Measurements from ENCODE around the gene KNCN.

The KNCN gene

GRCh38 chr1:46558141-46558963 lies 6.9 kb upstream of the KNCN start:
- DNase-seq (ENCODE audit: low read depth): no peak
- no peak overlapping the region for H3K4me3 ChIP-seq (ENCODE audit: low read depth, low read length)
- TF ChIP-seq CTCF (conservative IDR thresholded peaks at IDR 0.05; ENCODE audit: low read depth, low read length): no peak

DNA sequence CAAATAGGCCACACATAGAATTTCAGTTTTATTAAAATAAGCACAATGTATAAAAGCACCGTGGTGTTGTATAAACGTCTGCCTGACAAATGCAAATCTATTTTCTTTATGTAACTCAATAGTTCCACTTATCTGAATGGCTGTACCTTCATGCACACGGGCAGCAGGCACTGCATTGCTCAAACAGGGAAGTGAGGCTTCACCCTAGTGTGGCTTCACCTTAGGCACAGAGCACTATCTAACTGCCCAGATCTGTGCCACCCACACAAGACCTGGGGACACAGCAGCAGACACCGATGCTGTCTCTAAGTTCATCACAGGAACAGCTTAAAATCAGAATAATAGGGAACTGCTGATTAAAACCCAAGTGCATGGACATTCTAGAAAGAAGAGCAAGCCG lies 6.0 kb upstream of the KNCN start:
- DNase-seq (ENCODE audit: low read depth): no peak
- no peak for TF ChIP-seq CTCF (conservative IDR thresholded peaks at IDR 0.05; ENCODE audit: low read depth, low read length)
- no peak overlapping the region for H3K4me3 ChIP-seq (ENCODE audit: low read depth, low read length)

DNA sequence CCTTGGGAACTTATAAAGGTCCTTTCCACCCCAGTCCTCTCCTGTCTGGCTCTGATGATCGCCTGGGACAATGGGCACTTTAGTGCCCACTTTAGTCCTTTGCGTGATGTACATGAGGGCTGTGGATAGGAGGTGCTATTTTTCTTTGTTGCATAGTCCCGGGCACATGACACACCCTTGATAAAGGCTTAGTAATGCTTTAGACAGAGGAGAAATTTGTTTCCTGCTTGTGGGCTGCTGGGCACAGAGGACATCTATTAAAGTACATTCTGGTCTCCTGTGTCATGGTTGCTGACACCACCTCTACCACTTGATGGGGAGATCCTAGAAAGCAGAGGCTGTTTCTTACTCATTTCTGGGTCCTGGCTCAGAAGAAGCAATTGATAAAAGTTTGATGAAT lies 5.4 kb upstream of the KNCN start:
- DNase-seq (ENCODE audit: low read depth): peak; percentile 46
- TF ChIP-seq CTCF (conservative IDR thresholded peaks at IDR 0.05; ENCODE audit: low read depth, low read length): no peak
- no peak overlapping the region for H3K4me3 ChIP-seq (ENCODE audit: low read depth, low read length)

DNA sequence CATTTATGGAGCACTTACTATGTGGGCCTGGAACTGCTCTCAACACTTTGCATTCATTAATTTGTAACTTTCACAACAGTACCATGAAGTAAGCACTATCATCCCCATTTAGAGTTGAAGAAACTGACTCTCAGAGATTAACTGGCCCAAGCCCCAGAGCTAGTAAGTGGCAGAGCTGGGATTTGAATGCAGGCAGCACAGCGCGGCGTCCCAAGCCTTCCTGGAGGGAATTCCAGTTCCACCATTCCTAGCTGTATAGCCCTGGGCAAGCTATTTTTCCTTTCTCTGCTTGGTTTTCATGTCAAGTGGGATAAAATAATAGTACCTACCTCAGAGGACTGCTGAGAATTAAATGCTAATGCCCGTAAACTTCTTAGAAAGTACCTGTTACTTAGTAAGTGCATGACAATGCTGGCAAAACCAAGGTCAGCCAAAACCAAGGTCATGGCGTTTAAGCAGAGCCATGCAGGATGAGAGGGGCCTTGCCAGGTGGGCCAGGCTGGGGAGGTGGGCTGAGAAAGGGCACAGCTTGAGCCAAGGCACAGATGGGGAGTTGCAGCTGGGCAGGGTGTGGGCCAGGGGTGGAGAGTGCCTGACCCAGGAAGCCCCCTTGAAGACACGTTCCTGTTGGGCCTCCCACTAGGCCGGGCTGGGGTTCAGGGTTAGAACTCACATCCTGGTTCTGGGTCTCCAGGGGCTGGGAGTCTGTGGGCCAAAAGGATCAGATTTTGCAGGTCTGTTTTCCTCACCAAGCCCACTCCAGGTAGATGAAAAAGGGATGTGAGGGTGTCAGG lies 4.6 kb upstream of the KNCN start:
- TF ChIP-seq CTCF (conservative IDR thresholded peaks at IDR 0.05; ENCODE audit: low read depth, low read length): no peak
- DNase-seq (ENCODE audit: low read depth): no peak
- H3K4me3 ChIP-seq (ENCODE audit: low read depth, low read length): no peak overlapping the region

GRCh38 chr1:46554597-46555381 lies 3.3 kb upstream of the KNCN start:
- no peak for TF ChIP-seq CTCF (conservative IDR thresholded peaks at IDR 0.05; ENCODE audit: low read depth, low read length)

DNA sequence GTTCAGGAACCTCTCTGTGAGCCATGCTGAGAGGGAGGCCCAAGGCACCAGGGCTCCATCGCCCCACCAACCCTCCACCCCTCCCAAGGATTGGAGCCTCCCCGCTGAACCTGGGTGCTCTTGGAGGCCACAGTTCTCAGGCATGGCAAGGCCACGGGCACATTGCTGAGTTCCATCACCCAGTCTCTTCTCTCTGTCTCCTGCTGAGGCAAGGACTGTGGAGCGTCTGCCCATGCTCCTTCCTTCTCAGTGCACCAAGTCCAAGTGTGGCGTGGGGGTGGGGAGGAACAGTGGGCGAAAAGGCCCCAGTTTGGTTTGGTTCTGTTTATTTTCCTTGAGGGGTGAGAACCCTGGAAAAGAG lies 2.8 kb upstream of the KNCN start:
- no peak overlapping the region for H3K4me3 ChIP-seq (ENCODE audit: low read depth, low read length)
- no peak for DNase-seq (ENCODE audit: low read depth)
- TF ChIP-seq CTCF (conservative IDR thresholded peaks at IDR 0.05; ENCODE audit: low read depth, low read length): no peak

More at GRCh38 chr1:46554597-46555381, 3.3 kb upstream of the KNCN start:
- no peak for DNase-seq (ENCODE audit: low read depth)
- H3K4me3 ChIP-seq (ENCODE audit: low read depth, low read length): no peak overlapping the region
